ENCODE data around the gene NOC3L. TPM values are rescaled to one million over a fixed set of nuclear protein-coding genes. Genes with fewer than 3 reads are reported as not detected.
A peak's percentile ranks its signal among the peaks of the same experiment; 100 is the strongest.
"Not testable (repeated sequence)": the region's sequence is repeated elsewhere in the genome, so short reads cannot be mapped to it uniquely, and the experiment has no call there.

NOC3L gene
- total RNA-seq, 4 donors from 2014 or later, result 20.6 to 27.4 (median 25.9) TPM

- Histone ChIP-seq H3K4me1 (peaks cover 0 to 29% (median 11%) of the 10 kb centered on the region in 4 donors), H3K9me3 (no peaks in the 10 kb centered on the region), H3K27me3 (no peaks in the 10 kb centered on the region), H3K4me3 (peak within 1 kb of the TSS; percentile 77 to 93 (median 86)), H3K27ac (peak within 1 kb of the TSS; percentile 86 to 97 (median 92)), H3K36me3 (no peaks in the 10 kb centered on the region)
- peak in 1 of 2 donors; percentile 68 for TF ChIP-seq POLR2A (IDR thresholded peaks at IDR 0.05)
- no peak for TF ChIP-seq CTCF (IDR thresholded peaks at IDR 0.05)
- peak; percentile 46 to 88 for TF ChIP-seq EP300 (IDR thresholded peaks at IDR 0.05)
- peak; percentile 83 to 90 for DNase-seq (ENCODE audit: low spot score in 2 of 2)
- 0% methylated on average over 37 to 40 of the region's 56 CpGs for WGBS, 2 donors
Measured at GRCh38 chr10:94402204-94402842, 39.6 kb upstream of the NOC3L start, which contains the start of gene TBC1D12. Gene TBC1D12 (plus strand): TSS chr10:94402541. CDS start chr10:94402614, 73 bp downstream.

GRCh38 chr10:94398762-94399161, 36.0 kb upstream of the NOC3L start:
- peaks cover 0 to under 1% (median 0%) of the 10 kb centered on the region in 4 donors for H3K4me1 ChIP-seq
- H3K9me3 ChIP-seq, result no peaks in the 10 kb centered on the region
- H3K27me3 ChIP-seq, result no peaks in the 10 kb centered on the region
- no peak overlapping the region for H3K4me3 ChIP-seq
- no peaks in the 10 kb centered on the region for H3K36me3 ChIP-seq
- TF ChIP-seq POLR2A (IDR thresholded peaks at IDR 0.05) (no peak), EP300 (IDR thresholded peaks at IDR 0.05) (no peak), CTCF (IDR thresholded peaks at IDR 0.05) (no peak)
- H3K27ac ChIP-seq, result no peak overlapping the region
- no peak for DNase-seq (ENCODE audit: low spot score in 2 of 2)
- WGBS, 2 donors, result 91 to 92% methylated on average over 6 of the region's 6 CpGs

GRCh38 chr10:94397549-94398370, 35.0 kb upstream of the NOC3L start:
- TF ChIP-seq POLR2A (IDR thresholded peaks at IDR 0.05) (no peak), CTCF (IDR thresholded peaks at IDR 0.05) (no peak), EP300 (IDR thresholded peaks at IDR 0.05) (no peak)
- no peak for DNase-seq (ENCODE audit: low spot score in 2 of 2)
- Histone ChIP-seq H3K27ac (no peak overlapping the region), H3K9me3 (no peaks in the 10 kb centered on the region), H3K27me3 (no peaks in the 10 kb centered on the region), H3K4me1 (no peaks in the 10 kb centered on the region), H3K36me3 (no peaks in the 10 kb centered on the region), H3K4me3 (no peak overlapping the region)
- WGBS, 2 donors, result 67 to 72% methylated on average over 12 of the region's 12 CpGs

- H3K27me3 ChIP-seq; H3K27ac ChIP-seq; H3K4me3 ChIP-seq; H3K4me1 ChIP-seq; DNase-seq (ENCODE audit: low spot score in 2 of 2); H3K9me3 ChIP-seq; H3K36me3 ChIP-seq: not testable (repeated sequence)
- WGBS, 2 donors, result 84 to 92% methylated on average over 9 of the region's 9 CpGs
Measured at GRCh38 chr10:94392117-94392516, 29.4 kb upstream of the NOC3L start.

- H3K36me3 ChIP-seq; H3K4me3 ChIP-seq; H3K27me3 ChIP-seq; DNase-seq (ENCODE audit: low spot score in 2 of 2); H3K4me1 ChIP-seq; H3K9me3 ChIP-seq; H3K27ac ChIP-seq: not testable (repeated sequence)
- 90 to 94% methylated on average over 3 of the region's 3 CpGs for WGBS, 2 donors
Measured at GRCh38 chr10:94385733-94386132, 23.0 kb upstream of the NOC3L start.

- 67 to 86% methylated on average over 2 of the region's 2 CpGs for WGBS, 2 donors
- no peaks in the 10 kb centered on the region for H3K9me3 ChIP-seq
- DNase-seq (ENCODE audit: low spot score in 2 of 2), result no peak
- no peak overlapping the region for H3K27ac ChIP-seq
- H3K4me3 ChIP-seq, result no peak overlapping the region
- H3K27me3 ChIP-seq, result no peaks in the 10 kb centered on the region
- H3K4me1 ChIP-seq, result no peaks in the 10 kb centered on the region
- no peak for TF ChIP-seq POLR2A (IDR thresholded peaks at IDR 0.05)
- no peak for TF ChIP-seq EP300 (IDR thresholded peaks at IDR 0.05)
- TF ChIP-seq CTCF (IDR thresholded peaks at IDR 0.05), result no peak
- H3K36me3 ChIP-seq, result no peaks in the 10 kb centered on the region
Measured at GRCh38 chr10:94383530-94383929, 20.8 kb upstream of the NOC3L start.
